PFSK-1 (cell line): ENCODE measurements around the gene CACNA1D.

Source experiments
- POLR2AphosphoS5 ChIP-seq: IDR thresholded peaks from 2 replicates; pipeline ENCODE4 v1.6.1; 2012; ENCODE audit warnings: low read depth, mild to moderate bottlenecking, control low read depth, low read length, moderate library complexity
- SIN3A ChIP-seq: IDR thresholded peaks from 2 replicates; pipeline ENCODE4 v1.6.1; 2012; ENCODE audit warnings: mild to moderate bottlenecking, low read length, moderate library complexity, borderline replicate concordance; ENCODE audit not compliant: insufficient read depth
- TAF1 ChIP-seq: IDR thresholded peaks from 2 replicates; pipeline ENCODE4 v1.6.1; 2012; ENCODE audit warnings: low read length, control low read depth, borderline replicate concordance; ENCODE audit not compliant: insufficient read depth
- TF ChIP-seq, protein P1 (sequence below), 2 experiments: IDR thresholded peaks; 2 replicates each; pipeline versions ENCODE4 v1.6.1 to v1.8.0; 2011 to 2012; ENCODE audit warnings: low read depth in 2 of 2, low read length in 2 of 2, control low read depth in 1 of 2, inconsistent platforms in 1 of 2, mild to moderate bottlenecking in 1 of 2, moderate library complexity in 1 of 2; ENCODE audit not compliant: insufficient read depth in 1 of 2

- TF ChIP-seq POLR2AphosphoS5 (no peak), SIN3A (no peak), TAF1 (no peak)
- TF ChIP-seq, protein P1, sequence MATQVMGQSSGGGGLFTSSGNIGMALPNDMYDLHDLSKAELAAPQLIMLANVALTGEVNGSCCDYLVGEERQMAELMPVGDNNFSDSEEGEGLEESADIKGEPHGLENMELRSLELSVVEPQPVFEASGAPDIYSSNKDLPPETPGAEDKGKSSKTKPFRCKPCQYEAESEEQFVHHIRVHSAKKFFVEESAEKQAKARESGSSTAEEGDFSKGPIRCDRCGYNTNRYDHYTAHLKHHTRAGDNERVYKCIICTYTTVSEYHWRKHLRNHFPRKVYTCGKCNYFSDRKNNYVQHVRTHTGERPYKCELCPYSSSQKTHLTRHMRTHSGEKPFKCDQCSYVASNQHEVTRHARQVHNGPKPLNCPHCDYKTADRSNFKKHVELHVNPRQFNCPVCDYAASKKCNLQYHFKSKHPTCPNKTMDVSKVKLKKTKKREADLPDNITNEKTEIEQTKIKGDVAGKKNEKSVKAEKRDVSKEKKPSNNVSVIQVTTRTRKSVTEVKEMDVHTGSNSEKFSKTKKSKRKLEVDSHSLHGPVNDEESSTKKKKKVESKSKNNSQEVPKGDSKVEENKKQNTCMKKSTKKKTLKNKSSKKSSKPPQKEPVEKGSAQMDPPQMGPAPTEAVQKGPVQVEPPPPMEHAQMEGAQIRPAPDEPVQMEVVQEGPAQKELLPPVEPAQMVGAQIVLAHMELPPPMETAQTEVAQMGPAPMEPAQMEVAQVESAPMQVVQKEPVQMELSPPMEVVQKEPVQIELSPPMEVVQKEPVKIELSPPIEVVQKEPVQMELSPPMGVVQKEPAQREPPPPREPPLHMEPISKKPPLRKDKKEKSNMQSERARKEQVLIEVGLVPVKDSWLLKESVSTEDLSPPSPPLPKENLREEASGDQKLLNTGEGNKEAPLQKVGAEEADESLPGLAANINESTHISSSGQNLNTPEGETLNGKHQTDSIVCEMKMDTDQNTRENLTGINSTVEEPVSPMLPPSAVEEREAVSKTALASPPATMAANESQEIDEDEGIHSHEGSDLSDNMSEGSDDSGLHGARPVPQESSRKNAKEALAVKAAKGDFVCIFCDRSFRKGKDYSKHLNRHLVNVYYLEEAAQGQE (IDR thresholded peaks at IDR 0.05; ENCODE audit: insufficient read depth in 1 of 2, low read depth in 2 of 2, low read length in 2 of 2), result no peak
Measured at GRCh38 chr3:53826048-53826447, 331.6 kb downstream of the CACNA1D start.
